Left renal pelvis (tissue), 4 donors: ENCODE measurements around the gene ERC2. TPM values are rescaled to one million over a fixed set of nuclear protein-coding genes. Genes with fewer than 3 reads are reported as not detected.

ENCODE experiments used
- DNase-seq, 4 donors: peaks; one replicate each; pipeline ENCODE4 v3.0.0-alpha.2; 2013; ENCODE audit warnings: low read depth in 4 of 4, low spot score in 3 of 4
- polyA plus RNA-seq, 4 donors: library from polyadenylated mRNA; unstranded; fragments of 120-200 nt; gene quantifications; one replicate each; pipeline ENCODE4 v1.2.1, GENCODE V29; 2013; ENCODE audit not compliant: insufficient read length in 4 of 4

The ERC2 gene
- polyA plus RNA-seq, 4 donors: 1.2 to 5.3 (median 2.9) TPM

- DNase-seq: no peak
These were observed 685.5 kb downstream of the ERC2 start for GRCh38 chr3:55782807-55783206.

GRCh38 chr3:55782351-55782750 is 685.9 kb downstream of the ERC2 start:
- DNase-seq: no peak

GRCh38 chr3:55780913-55781312 is 687.4 kb downstream of the ERC2 start:
- no peak for DNase-seq

- no peak for DNase-seq
These were observed 688.7 kb downstream of the ERC2 start for GRCh38 chr3:55779543-55779942.

GRCh38 chr3:55775366-55776154 is 692.7 kb downstream of the ERC2 start:
- no peak for DNase-seq

- DNase-seq: no peak
These were observed 693.4 kb downstream of the ERC2 start for GRCh38 chr3:55774856-55775255.

- DNase-seq: no peak
These were observed 696.8 kb downstream of the ERC2 start for GRCh38 chr3:55771503-55771902.

GRCh38 chr3:55770077-55770476 is 698.2 kb downstream of the ERC2 start:
- DNase-seq: no peak

GRCh38 chr3:55766753-55767152 is 701.5 kb downstream of the ERC2 start:
- no peak for DNase-seq

- DNase-seq: no peak
These were observed 702.2 kb downstream of the ERC2 start for GRCh38 chr3:55765906-55766701.

GRCh38 chr3:55765398-55765797 is 702.9 kb downstream of the ERC2 start:
- no peak for DNase-seq

- no peak for DNase-seq
These were observed 711.3 kb downstream of the ERC2 start for GRCh38 chr3:55756976-55757375.

GRCh38 chr3:55755516-55756205 is 712.6 kb downstream of the ERC2 start:
- DNase-seq: no peak

- DNase-seq: no peak
These were observed 715.4 kb downstream of the ERC2 start for GRCh38 chr3:55752911-55753310.

GRCh38 chr3:55751730-55752129 is 716.5 kb downstream of the ERC2 start:
- no peak for DNase-seq

- DNase-seq: no peak
These were observed 717.7 kb downstream of the ERC2 start for GRCh38 chr3:55750525-55750924.

- no peak for DNase-seq
These were observed 719.2 kb downstream of the ERC2 start for GRCh38 chr3:55749036-55749435.

- no peak for DNase-seq
These were observed 721.4 kb downstream of the ERC2 start for GRCh38 chr3:55746808-55747413.

GRCh38 chr3:55742832-55743136 is 725.5 kb downstream of the ERC2 start:
- no peak for DNase-seq

GRCh38 chr3:55742022-55742831 is 726.0 kb downstream of the ERC2 start:
- no peak for DNase-seq
